Thyroid gland (tissue), 4 donors: ENCODE results near the gene CYSTM1.

ENCODE experiments used
- POLR2A ChIP-seq, 2 donors: fragments of 450-650 bp; IDR thresholded peaks; one replicate each; pipeline ENCODE4 v1.6.1; 2017; ENCODE audit warnings: antibody characterized with exemption in 2 of 2, mild to moderate bottlenecking in 2 of 2, moderate library complexity in 1 of 2
- TF ChIP-seq, protein P1 (sequence below), 6 experiments: fragments of 200-600 bp in 3 of 6; fragments of 450-650 bp in 3 of 6; sonication (generic) in 3 of 6; IDR thresholded peaks; one replicate each; pipeline ENCODE4 v1.5.1; 2016 to 2019; ENCODE audit warnings: antibody characterized with exemption in 6 of 6, mild to moderate bottlenecking in 2 of 6, inconsistent platforms in 1 of 6, moderate library complexity in 1 of 6

DNA sequence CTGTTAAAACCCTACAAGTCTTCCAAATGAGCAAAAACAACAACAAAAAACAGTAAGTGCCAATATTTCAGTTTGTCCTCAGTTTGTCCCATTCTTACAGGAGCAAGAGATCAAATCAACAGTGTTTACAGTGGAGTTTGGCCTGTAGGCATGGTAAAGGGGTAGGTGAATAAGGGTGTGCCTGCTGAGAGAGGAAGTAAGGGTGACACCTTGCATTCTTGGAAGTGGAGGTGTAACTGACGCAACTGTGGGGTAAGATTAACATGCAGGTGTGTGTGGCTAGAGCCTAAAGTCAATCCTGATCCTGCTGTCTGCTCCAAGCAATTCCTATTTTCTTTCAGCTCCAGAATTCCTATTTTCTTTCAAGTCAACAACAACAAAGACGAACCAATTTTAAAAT is 84.5 kb downstream of the CYSTM1 start:
- TF ChIP-seq, protein P1, sequence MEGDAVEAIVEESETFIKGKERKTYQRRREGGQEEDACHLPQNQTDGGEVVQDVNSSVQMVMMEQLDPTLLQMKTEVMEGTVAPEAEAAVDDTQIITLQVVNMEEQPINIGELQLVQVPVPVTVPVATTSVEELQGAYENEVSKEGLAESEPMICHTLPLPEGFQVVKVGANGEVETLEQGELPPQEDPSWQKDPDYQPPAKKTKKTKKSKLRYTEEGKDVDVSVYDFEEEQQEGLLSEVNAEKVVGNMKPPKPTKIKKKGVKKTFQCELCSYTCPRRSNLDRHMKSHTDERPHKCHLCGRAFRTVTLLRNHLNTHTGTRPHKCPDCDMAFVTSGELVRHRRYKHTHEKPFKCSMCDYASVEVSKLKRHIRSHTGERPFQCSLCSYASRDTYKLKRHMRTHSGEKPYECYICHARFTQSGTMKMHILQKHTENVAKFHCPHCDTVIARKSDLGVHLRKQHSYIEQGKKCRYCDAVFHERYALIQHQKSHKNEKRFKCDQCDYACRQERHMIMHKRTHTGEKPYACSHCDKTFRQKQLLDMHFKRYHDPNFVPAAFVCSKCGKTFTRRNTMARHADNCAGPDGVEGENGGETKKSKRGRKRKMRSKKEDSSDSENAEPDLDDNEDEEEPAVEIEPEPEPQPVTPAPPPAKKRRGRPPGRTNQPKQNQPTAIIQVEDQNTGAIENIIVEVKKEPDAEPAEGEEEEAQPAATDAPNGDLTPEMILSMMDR (IDR thresholded peaks at IDR 0.05), result no peak
- no peak for TF ChIP-seq POLR2A (IDR thresholded peaks at IDR 0.05)
